HepG2 (cell line): Measurements from ENCODE around the gene NEDD8. TPM values are rescaled to one million over a fixed set of nuclear protein-coding genes. Genes with fewer than 3 reads are reported as not detected.

Experiments
- ARID4A ChIP-seq: sonication (generic); formaldehyde crosslinking; IDR thresholded peaks from 2 replicates; pipeline ENCODE4 v1.5.0; 2020; ENCODE audit warnings: mild to moderate bottlenecking, missing genetic modification reagents, borderline replicate concordance
- BCL6 ChIP-seq: IDR thresholded peaks from 2 replicates; pipeline ENCODE4 v1.6.1; 2016; ENCODE audit warnings: missing genetic modification reagents, missing compliant biosample characterization
- HDAC2 ChIP-seq: sonication (generic); formaldehyde crosslinking; IDR thresholded peaks from 2 replicates; pipeline ENCODE4 v1.4.0; 2020; ENCODE audit warnings: missing genetic modification reagents
- HMGXB4 ChIP-seq, 2 experiments: sonication (generic) in 1 of 2; formaldehyde crosslinking in 1 of 2; IDR thresholded peaks; 2 replicates each; pipeline versions ENCODE4 v1.4.0 to v1.6.1; 2018 to 2020; ENCODE audit warnings: missing genetic modification reagents in 2 of 2, borderline replicate concordance in 1 of 2, low read depth in 1 of 2, mild to moderate bottlenecking in 1 of 2, missing biosample characterization in 1 of 2
- KDM6A ChIP-seq: IDR thresholded peaks from 2 replicates; pipeline ENCODE4 v1.6.1; 2016; ENCODE audit warnings: low read depth
- MAZ ChIP-seq, 2 experiments: sonication (generic) in 1 of 2; formaldehyde crosslinking in 1 of 2; IDR thresholded peaks; 2 replicates each; pipeline versions ENCODE4 v1.5.0 to v1.6.1; 2012 to 2020; ENCODE audit warnings: low read depth in 2 of 2, mild to moderate bottlenecking in 2 of 2, borderline replicate concordance in 1 of 2, improper control_type of control experiment in 1 of 2, low read length in 1 of 2, missing genetic modification reagents in 1 of 2, moderate library complexity in 1 of 2
- NFE2L2 ChIP-seq: fragments of 150-350 bp; IDR thresholded peaks from 2 replicates; pipeline ENCODE4 v1.6.1; 2014; ENCODE audit warnings: low read length
- PCBP2 ChIP-seq: fragments of 200-400 bp; formaldehyde crosslinking; optimal IDR thresholded peaks from 2 replicates; pipeline ENCODE3; 2018; ENCODE audit warnings: low read length, low read depth; ENCODE audit not compliant: poor library complexity, severe bottlenecking
- PRDM10 ChIP-seq: sonication (generic); formaldehyde crosslinking; IDR thresholded peaks from 2 replicates; pipeline ENCODE4 v1.4.0; 2020; ENCODE audit warnings: low read depth, missing genetic modification reagents
- TEAD3 ChIP-seq: optimal IDR thresholded peaks from 2 replicates; pipeline ENCODE3; 2016; ENCODE audit warnings: borderline replicate concordance
- YY1 ChIP-seq: IDR thresholded peaks from 2 replicates; pipeline ENCODE4 v1.6.1; 2011; ENCODE audit warnings: low read length, low read depth, moderate library complexity, mild to moderate bottlenecking; ENCODE audit not compliant: insufficient read depth, insufficient replicate concordance
- ZNF124 ChIP-seq: sonication (generic); formaldehyde crosslinking; IDR thresholded peaks from 2 replicates; pipeline ENCODE4 v1.4.0; 2020; ENCODE audit warnings: missing genetic modification reagents
- ZNF326 ChIP-seq: sonication (generic); formaldehyde crosslinking; IDR thresholded peaks from 2 replicates; pipeline ENCODE4 v1.4.0; 2020; ENCODE audit warnings: missing genetic modification reagents, borderline replicate concordance
- polyA plus RNA-seq, 8 experiments: library from polyadenylated mRNA; depleted of rRNA in 3 of 8; stranded (reverse) in 7 of 8; unstranded in 1 of 8; fragments of >200 nt; fragmentation: Illumina TruSeq in 4 of 8; extraction: Trizol in 4 of 8; gene quantifications; 2 replicates each; pipeline versions ENCODE4 v1.2.1 to v1.2.3, GENCODE V29; 2011 to 2016; ENCODE audit warnings: low read depth in 4 of 8, missing spikeins in 1 of 8, mixed read lengths in 1 of 8; ENCODE audit not compliant: insufficient read depth in 1 of 8
- total RNA-seq, 5 experiments: library from RNA; depleted of rRNA; stranded (reverse); fragments of >200 nt; fragmentation: Illumina TruSeq; extraction: Trizol; gene quantifications; 2 replicates each; pipeline ENCODE4 v1.2.3, GENCODE V29; 2016; ENCODE audit warnings: low read depth in 1 of 5

The NEDD8 gene
- total and polyA plus RNA-seq, 2 of the 13 experiments (the other 11 are each of a cell fraction or from before 2014, with no cell fraction given): 535 to 713 TPM

GRCh38 chr14:24232645-24233537 lies 724 bp upstream of the NEDD8 start, which contains the start of gene GMPR2 (continued):
- TF ChIP-seq ZNF124 (CRISPR knock-in tag) (no peak), PRDM10 (CRISPR knock-in tag) (no peak; the same call in 1 of the 2 replicates), HDAC2 (CRISPR knock-in tag) (peak; percentile 65), HMGXB4 (CRISPR knock-in tag; IDR thresholded peaks at IDR 0.05; ENCODE audit: borderline replicate concordance in 1 of 2, low read depth in 1 of 2) (peak; percentile 69 to 82), TEAD3 (CRISPR knock-in tag) (peak; percentile 82), ARID4A (peak; percentile 95), BCL6 (0 out of 2 replicates have a peak, but pooled peaks have one; percentile 22), PCBP2 (peak; percentile 66), ZNF326 (CRISPR knock-in tag) (0 out of 2 replicates have a peak, but pooled peaks have one; percentile 62), KDM6A (0 out of 2 replicates have a peak, but pooled peaks have one; percentile 6), MAZ (IDR thresholded peaks at IDR 0.05; ENCODE audit: borderline replicate concordance, low read depth, low read length) (0 out of 2 replicates have a peak, but pooled peaks have one; percentile 48), MAZ (CRISPR knock-in tag; IDR thresholded peaks at IDR 0.05; ENCODE audit: low read depth) (no peak), YY1 (peak; percentile 41), NFE2L2 (no peak)
